GM19240 (cell line): ENCODE results near the gene UTP18.
"Not testable (repeated sequence)": the region's sequence is repeated elsewhere in the genome, so short reads cannot be mapped to it uniquely, and the experiment has no call there.

ENCODE experiments used
- DNase-seq: peaks from one replicate; pipeline ENCODE4 v3.0.0; 2011; ENCODE audit warnings: low spot score; ENCODE audit not compliant: insufficient read length

UTP18 gene

GRCh38 chr17:51258756-51259563 lies 1.4 kb upstream of the UTP18 start:
- DNase-seq, result no peak

GRCh38 chr17:51259564-51260236 lies 646 bp upstream of the UTP18 start, which contains the start of gene MBTD1:
TSS of gene MBTD1 (minus strand) at chr17:51260049. CDS start at chr17:51225161, 34,888 bp downstream.
- peak; percentile 82 for DNase-seq

- DNase-seq, result no peak
Observed at GRCh38 chr17:51261024-51261963, 948 bp downstream of the UTP18 start.

DNA sequence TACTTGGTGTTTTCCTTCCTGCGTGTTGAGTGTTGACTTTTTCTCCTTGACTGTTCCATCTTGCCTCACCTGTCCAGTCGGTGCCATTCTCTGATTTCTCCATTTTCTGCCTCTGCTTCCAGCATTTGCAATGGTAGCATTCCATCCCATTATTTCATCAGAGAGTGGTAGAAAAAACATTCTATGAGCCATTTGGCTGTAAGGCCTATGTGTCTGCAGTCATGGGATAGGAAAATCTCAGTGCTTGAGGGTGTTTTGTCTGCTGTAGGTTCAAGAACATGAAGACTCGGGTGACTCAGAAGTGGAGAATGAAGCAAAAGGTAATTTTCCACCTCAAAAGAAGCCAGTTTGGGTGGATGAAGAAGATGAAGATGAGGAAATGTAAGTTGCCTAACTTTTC lies 2.7 kb downstream of the UTP18 start:
- no peak for DNase-seq

DNA sequence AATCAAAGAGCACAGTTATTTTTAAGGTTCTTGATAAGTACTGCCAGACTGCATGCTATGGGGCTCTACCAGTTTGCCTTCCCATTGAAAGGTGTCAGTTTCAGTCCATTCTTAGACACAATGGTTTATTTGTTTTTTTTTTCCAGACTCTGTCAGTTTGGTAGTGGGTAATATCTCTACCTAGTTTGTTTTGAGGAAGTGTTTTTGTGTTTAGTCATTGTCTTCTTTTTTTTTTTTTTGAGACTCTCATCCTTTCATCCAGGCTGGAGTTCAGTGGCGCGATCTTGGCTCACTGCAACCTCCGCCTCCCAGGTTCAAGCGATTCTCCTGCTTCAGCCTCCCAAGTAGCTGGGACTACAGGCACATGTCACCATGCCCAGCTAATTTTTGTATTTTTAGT lies 4.1 kb downstream of the UTP18 start:
- DNase-seq, result not testable (repeated sequence)

GRCh38 chr17:51269991-51270390 lies 9.6 kb downstream of the UTP18 start:
- DNase-seq, result no peak

DNA sequence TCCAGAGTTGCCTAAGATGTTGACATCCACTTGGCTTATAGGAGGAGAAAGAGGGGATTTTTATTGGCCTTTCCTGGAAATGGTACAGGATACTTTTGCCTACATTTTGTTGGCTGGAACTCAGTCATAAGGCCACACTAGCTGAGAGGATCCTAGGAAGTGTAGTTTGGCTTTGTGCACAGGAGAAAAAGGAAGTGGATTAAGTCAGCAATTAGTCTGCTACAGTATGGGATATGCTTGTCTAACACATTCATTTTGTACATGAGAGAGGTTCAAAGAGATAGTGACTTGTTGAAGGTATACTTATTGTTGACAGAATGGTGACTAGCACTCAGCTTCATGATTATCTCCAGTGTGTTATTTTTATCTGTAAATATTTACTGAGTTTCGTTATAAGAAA lies 10.3 kb downstream of the UTP18 start:
- DNase-seq, result no peak

DNA sequence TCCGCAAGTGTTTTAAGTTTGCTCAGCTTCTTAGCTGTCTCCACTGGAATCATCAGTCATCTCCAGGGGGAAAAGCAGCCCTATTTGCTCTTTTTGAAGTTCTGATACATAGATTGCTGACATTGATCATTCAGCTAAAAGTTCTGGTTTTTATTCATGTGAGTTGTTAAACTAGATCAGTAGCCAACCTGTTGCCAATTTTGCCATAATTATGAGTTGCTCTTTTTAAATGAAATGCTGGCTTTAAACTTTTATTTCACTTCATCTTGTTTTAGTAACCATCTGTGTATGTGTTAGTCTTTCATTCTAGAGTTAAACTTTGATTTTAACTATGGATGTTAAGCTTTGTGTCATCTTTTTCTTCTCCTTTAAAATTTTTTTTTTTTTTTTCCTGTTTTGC lies 12.5 kb downstream of the UTP18 start:
- no peak for DNase-seq

DNA sequence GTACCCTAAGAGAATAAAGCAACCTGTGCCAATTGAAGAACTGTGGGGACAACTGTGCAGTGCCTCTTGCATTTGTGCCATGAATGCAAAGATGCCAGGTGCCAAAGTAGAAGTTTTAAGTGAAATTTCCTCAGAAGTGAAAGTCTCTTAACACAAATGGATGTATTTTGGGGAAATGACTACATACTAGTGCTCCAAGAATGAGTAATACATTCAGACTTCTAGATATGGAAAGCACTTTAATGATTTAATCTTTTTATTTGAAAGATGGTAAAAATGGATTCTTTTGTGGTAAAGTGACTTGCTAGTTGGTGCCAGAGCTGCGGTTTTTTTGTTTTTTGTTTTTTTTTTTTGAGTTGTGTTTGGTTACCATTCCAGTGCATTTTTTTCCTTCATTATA lies 15.0 kb downstream of the UTP18 start:
- no peak for DNase-seq

DNA sequence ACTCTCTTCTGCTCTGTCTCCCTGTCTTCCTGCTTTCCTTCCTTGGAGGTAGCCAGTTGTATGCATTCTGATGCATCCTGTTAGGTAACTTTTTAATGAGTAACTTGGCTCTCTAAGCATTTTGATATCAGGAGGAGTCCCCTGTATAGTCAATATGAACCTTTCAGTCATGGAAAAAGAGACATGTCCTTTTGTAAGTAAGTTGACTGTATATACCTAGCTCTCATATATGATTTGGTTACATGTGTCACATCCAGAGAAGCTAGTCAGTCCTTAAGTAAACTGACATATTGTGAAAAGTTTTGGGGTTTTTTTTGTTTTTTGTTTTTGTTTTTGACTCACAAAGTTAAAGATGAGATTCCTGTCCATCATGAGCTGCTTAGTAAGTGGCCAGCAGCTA lies 18.8 kb downstream of the UTP18 start:
- no peak for DNase-seq

DNA sequence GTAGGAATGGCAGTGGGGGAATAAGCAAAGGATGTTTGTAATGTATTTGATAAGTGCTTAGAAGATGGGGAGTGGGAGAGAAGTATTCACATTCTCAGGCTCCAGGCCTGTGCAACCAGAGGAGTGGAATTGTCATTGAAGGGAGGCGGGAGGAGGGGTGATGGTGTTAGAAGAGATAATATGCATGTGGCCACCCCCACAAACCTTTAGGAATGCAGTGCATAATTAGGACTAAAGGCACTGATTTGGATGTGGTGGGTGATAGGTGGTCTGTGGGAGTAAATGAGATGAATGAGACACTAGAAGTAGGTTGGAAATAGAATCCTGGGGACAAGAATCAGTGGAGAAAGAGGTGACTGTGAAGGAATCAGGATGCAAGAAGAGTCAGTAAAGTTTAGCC lies 27.1 kb downstream of the UTP18 start:
- no peak for DNase-seq

GRCh38 chr17:51289696-51290111 lies 29.4 kb downstream of the UTP18 start:
- no peak for DNase-seq

DNA sequence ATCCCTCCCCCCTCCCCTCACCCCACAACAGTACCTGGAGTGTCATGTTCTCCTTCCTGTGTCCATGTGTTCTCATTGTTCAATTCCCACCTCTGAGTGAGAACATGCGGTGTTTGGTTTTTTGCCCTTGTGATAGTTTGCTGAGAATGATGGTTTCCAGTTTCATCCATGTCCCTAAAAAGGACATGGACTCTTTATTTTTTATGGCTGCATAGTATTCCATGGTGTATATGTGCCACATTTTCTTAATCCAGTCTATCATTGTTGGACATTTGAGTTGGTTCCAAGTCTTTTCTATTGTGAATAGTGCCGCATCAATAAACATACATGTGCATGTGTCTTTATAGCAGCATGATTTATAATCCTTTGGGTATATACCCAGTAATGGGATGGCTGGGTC lies 34.0 kb downstream of the UTP18 start:
- not testable (repeated sequence) for DNase-seq

DNA sequence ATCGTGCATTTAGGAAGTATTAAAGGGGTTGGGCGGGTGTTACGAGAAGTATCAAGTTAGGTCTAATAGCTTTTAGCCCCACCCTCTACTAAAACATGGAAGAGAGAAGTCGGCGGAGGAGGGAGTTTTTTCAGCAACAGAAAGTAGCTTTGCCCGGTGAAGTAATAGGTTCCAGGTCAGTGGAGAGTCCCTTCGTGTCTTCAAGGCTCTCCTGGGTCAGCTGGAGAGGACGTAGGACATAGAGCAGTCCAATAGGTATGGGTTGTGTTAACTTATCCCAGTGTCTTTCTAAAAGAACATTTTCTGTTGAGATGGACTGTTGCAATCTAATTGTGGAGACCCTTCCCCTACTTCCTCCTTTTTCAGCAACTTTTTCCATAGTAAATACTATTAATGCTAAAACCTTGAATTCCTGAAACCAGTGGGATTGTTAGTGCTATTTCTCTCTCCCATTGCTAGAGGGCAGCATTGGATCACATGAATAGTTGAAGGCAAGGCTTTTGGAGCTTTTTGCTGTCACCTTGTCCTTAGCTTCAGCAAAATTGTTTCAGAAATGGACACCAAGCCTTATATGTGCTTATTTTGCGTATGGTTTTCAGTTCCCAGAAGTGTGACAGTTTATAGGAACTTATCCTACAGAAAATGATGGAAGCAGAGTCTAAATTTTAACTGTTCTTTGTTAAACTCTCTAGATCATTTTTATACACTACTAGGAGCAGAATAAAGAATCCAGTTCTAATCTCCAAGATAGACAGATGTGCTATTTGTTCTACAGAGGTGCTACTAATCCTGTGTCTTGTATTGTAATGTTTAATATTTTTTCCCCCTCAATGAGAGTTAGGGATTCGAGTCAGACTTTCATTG lies 38.4 kb downstream of the UTP18 start:
- DNase-seq, result no peak

DNA sequence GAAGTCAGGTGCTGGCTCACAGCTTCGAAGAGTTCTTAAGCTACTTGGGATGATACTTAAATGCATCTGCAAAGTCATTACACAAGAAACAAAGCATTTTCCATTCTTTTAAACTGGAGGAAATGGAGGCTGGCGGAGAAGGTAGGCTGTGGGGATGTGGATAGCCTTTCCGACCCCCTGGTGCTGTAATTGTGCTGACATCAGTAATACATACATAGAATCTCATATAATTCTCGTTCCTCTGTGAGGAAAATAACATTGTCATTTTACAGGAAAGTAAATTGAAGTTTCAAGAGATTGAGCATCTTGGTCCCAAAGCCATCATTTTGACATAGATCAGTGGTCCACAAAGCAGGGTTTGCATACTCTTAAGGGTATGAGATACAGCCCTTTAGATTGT lies 39.5 kb downstream of the UTP18 start:
- DNase-seq, result no peak

DNA sequence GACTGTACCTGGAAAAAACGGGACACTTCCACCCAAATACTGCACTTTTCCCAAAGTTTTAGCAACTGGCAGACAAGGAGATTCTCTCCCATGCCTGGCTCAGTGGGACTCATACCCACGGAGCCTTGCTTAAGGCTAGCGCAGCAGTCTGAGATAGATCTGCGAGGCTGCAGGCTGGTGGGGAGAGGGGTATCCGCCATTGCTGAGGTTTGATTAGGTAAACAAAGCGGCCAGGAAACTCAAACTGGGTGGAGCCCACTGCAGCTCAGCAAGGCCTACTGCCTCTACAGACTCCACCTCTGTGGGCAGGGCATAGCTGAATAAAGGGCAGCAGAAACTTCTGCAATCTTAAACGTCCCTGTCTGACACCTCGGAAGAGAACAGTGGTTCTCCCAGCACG lies 44.8 kb downstream of the UTP18 start:
- no peak for DNase-seq

GRCh38 chr17:51312003-51312402 lies 51.7 kb downstream of the UTP18 start:
- DNase-seq, result not testable (repeated sequence)

DNA sequence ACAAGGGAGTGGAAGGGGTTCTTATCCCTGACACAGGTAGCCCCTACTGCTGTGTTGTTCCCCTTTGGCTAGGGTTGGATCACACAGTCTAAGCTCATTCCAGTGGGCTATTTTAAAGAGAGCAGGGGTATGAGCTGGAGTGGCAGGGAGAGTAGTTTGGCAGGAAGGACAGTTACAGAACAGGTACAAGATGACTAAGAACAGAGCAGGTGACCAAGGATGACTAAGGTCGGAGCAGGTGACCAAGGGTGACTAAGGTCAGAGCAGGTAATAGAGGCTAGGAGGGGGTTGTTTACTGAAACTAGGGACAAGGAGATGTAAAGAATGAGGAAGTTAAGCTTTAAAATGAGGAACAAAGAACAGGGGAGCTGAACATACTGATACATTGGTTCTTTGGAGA lies 58.8 kb downstream of the UTP18 start:
- no peak for DNase-seq

DNA sequence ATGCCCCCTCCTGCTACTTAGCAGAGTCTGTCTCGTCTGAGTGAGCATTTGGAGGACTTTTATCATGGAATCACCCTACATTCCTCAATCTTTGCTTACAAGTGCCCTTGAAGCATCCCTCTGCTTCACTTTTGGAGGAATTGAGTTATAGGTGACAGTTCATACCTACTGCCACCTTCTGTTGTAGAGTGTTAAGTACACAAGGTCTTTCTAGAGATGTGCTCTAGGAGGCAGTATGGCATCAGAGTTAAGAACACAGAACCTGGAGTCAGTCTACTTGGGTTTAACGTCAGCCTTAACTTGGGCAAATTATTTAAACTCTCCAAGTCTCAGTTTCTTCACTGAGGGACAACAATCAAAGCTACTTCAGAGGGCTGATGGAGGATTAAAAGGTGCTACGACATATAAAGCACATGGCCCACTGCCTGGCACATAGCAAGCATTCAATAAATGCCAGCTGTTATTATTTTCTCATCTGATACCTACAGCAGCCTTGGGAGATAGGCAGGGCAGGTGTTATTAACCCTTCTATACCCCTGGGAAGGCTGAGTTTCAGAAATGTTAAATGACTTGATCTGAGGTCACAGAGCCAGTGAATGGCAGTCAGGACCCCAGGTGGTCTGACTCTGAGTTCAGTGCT lies 62.2 kb downstream of the UTP18 start:
- DNase-seq, result no peak

DNA sequence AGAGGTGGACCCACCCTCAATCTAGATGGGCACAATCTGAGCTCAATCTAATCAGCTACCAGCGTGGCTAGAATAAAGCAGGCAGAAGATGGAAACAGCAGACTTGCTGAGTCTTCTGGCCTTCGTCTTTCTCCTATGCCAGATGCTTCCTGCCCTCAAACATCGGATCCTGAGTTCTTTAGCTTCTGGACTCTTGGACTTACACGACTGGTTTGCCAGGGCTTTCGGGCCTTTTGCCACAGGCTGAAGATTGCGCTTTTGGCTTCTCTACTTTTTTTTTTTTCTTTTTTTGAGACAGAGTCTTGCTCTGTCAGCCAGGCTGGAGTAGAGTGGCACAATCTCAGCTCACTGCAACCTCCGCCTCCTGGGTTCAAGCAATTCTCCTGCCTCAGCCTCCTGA lies 65.1 kb downstream of the UTP18 start:
- no peak for DNase-seq
